Measurements from ENCODE around the gene UQCR11.

DNA sequence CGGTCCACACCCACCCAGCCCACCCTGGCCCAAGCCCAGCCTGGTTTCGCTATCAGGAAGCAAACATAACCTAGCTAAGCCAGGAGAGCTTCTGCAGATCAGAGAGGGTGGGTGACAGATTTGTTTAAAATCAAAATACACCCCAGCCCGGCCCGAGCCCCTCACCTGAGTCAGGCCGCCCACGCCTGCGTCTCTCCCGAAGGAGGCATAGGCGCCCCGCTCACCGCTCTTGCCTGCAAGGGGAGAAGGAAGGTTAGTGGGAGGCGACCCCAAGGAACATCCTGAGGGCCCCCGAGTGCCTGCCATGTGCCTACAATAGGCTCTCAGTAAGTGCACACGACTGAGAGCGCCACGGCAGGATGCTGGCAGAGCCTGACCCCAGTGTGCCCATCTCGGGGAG is 21.9 kb upstream of the UQCR11 start:
- TF ChIP-seq, protein P1, sequence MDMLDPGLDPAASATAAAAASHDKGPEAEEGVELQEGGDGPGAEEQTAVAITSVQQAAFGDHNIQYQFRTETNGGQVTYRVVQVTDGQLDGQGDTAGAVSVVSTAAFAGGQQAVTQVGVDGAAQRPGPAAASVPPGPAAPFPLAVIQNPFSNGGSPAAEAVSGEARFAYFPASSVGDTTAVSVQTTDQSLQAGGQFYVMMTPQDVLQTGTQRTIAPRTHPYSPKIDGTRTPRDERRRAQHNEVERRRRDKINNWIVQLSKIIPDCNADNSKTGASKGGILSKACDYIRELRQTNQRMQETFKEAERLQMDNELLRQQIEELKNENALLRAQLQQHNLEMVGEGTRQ (IDR thresholded peaks at IDR 0.05; ENCODE audit: low read depth, low read length), result no peak
- TF ChIP-seq, protein P2, sequence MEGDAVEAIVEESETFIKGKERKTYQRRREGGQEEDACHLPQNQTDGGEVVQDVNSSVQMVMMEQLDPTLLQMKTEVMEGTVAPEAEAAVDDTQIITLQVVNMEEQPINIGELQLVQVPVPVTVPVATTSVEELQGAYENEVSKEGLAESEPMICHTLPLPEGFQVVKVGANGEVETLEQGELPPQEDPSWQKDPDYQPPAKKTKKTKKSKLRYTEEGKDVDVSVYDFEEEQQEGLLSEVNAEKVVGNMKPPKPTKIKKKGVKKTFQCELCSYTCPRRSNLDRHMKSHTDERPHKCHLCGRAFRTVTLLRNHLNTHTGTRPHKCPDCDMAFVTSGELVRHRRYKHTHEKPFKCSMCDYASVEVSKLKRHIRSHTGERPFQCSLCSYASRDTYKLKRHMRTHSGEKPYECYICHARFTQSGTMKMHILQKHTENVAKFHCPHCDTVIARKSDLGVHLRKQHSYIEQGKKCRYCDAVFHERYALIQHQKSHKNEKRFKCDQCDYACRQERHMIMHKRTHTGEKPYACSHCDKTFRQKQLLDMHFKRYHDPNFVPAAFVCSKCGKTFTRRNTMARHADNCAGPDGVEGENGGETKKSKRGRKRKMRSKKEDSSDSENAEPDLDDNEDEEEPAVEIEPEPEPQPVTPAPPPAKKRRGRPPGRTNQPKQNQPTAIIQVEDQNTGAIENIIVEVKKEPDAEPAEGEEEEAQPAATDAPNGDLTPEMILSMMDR (conservative IDR thresholded peaks at IDR 0.05; ENCODE audit: low read depth, low read length), result no peak
- no peak for TF ChIP-seq SMC3 (IDR thresholded peaks at IDR 0.05; ENCODE audit: low read depth, low read length)
- no peak for TF ChIP-seq FOS (IDR thresholded peaks at IDR 0.05; ENCODE audit: low read depth, low read length)
- no peak for TF ChIP-seq POLR2A (IDR thresholded peaks at IDR 0.05; ENCODE audit: low read depth, low read length)
- no peak for TF ChIP-seq RCOR1 (IDR thresholded peaks at IDR 0.05; ENCODE audit: insufficient replicate concordance, low read length)
- TF ChIP-seq, protein P3, sequence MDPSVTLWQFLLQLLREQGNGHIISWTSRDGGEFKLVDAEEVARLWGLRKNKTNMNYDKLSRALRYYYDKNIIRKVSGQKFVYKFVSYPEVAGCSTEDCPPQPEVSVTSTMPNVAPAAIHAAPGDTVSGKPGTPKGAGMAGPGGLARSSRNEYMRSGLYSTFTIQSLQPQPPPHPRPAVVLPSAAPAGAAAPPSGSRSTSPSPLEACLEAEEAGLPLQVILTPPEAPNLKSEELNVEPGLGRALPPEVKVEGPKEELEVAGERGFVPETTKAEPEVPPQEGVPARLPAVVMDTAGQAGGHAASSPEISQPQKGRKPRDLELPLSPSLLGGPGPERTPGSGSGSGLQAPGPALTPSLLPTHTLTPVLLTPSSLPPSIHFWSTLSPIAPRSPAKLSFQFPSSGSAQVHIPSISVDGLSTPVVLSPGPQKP (IDR thresholded peaks at IDR 0.05; ENCODE audit: borderline replicate concordance, low read depth, low read length), result no peak
- no peak for TF ChIP-seq RAD21 (IDR thresholded peaks at IDR 0.05; ENCODE audit: low read length)
- no peak for TF ChIP-seq NFE2L2 (IDR thresholded peaks at IDR 0.05; ENCODE audit: low read depth, low read length)
- no peak for TF ChIP-seq RFX5 (IDR thresholded peaks at IDR 0.05; ENCODE audit: low read depth, low read length)
- TF ChIP-seq BHLHE40 (IDR thresholded peaks at IDR 0.05; ENCODE audit: low read depth, low read length), result no peak
- TF ChIP-seq MAFK (IDR thresholded peaks at IDR 0.05; ENCODE audit: low read depth, low read length), result no peak
- no peak for TF ChIP-seq CEBPB (IDR thresholded peaks at IDR 0.05; ENCODE audit: low read depth, low read length)

Data from IMR-90 (cell line).